ENCODE measurements around the gene LRRC27.

The LRRC27 gene

DNA sequence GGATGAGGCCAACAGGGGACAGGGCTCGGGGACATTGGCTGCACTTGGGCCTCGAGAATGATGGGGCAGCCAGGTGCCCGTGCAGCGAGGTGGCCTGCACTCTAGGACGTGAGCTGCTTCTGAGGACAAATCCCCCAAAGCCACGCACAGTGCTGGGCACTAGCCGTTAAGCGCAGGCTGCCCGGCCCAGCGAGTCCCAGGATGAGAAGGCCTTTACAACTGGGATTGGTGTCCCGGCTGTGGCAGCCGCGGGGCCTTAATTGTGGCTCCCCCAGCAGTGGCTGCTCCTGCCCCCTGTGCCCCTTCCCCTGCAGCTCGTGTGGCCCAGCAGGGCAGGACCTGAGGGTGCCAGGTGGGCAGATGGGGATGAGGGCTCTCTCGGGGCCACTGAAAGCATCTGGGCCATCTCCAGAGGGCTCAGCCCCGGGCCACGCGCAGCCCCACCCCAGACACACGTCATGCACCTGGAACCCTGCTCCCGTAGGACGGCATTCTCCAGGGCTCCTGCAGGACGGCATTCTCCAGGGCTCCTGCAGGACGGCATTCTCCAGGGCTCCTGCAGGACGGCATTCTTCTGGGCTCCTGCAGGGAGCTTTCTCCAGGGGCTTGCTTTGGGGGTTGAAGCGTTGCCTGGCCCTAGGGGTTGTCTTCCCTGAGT, 71.6 kb downstream of the LRRC27 start:
- Histone ChIP-seq H3K36me3 (replicated peaks; ENCODE audit: low read depth, low read length) (no peaks in the 10 kb centered on the region), H3K27me3 (ENCODE audit: low read depth, low read length) (no peaks in the 10 kb centered on the region), H2AFZ (ENCODE audit: low read depth, low read length) (no peak overlapping the region), H3K9me3 (ENCODE audit: insufficient read depth, low read length) (no peaks in the 10 kb centered on the region), H3K9ac (ENCODE audit: low read length) (no peak overlapping the region), H3K4me1 (ENCODE audit: low read length) (no peaks in the 10 kb centered on the region), H4K20me1 (ENCODE audit: insufficient read depth, low read length) (0 out of 2 replicates have a peak, but pooled peaks cover 7% of the 10 kb centered on the region), H3K4me2 (ENCODE audit: low read length) (no peak overlapping the region), H3K79me2 (ENCODE audit: low read length) (peaks cover under 1% of the 10 kb centered on the region; the same call in 1 of the 2 replicates), H3K4me3 (ENCODE audit: low read length) (no peak overlapping the region), H3K27ac (ENCODE audit: low read length) (no peak overlapping the region)
- TF ChIP-seq, protein P1, sequence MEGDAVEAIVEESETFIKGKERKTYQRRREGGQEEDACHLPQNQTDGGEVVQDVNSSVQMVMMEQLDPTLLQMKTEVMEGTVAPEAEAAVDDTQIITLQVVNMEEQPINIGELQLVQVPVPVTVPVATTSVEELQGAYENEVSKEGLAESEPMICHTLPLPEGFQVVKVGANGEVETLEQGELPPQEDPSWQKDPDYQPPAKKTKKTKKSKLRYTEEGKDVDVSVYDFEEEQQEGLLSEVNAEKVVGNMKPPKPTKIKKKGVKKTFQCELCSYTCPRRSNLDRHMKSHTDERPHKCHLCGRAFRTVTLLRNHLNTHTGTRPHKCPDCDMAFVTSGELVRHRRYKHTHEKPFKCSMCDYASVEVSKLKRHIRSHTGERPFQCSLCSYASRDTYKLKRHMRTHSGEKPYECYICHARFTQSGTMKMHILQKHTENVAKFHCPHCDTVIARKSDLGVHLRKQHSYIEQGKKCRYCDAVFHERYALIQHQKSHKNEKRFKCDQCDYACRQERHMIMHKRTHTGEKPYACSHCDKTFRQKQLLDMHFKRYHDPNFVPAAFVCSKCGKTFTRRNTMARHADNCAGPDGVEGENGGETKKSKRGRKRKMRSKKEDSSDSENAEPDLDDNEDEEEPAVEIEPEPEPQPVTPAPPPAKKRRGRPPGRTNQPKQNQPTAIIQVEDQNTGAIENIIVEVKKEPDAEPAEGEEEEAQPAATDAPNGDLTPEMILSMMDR (IDR thresholded peaks at IDR 0.05; ENCODE audit: low read depth, low read length) = no peak
- TF ChIP-seq EZH2phosphoT487 (IDR thresholded peaks at IDR 0.05; ENCODE audit: low read depth) = no peak

DNA sequence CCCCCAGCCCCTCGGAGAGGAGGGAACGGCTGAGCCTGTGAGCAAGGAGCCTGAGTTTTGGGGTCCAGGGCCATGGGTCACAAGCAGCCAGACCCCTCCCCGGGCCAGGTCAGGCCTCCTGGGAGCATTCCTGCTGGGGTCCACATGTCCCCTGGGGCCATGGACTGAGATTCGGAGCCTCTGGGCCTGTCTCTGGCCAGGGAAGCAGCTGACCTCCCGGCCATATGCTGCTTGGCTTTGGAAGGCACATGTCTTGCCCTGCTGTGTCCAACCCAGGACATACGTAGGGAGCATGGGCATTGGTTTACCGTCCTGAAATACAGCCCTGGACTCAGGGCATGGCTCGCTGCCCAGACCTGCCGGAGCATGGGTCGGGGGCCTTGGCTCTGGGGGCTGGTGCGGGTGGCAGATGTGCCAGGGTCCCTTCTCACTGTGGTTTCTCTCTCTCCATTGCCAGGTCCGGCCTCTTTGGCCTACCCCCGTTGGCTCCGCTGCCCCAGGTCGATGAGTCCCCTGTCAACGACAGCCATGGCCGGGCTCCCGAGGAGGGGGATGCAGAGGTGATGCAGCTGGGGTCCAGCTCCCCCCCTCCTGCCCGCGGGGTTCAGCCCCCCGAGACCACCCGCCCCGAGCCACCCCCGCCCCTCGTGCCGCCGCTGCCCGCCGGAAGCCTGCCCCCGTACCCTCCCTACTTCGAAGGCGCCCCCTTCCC, 72.3 kb downstream of the LRRC27 start:
- Histone ChIP-seq H3K4me3 (ENCODE audit: low read length) (no peak overlapping the region), H4K20me1 (ENCODE audit: insufficient read depth, low read length) (0 out of 2 replicates have a peak, but pooled peaks cover 7% of the 10 kb centered on the region), H3K4me1 (ENCODE audit: low read length) (no peaks in the 10 kb centered on the region), H3K27ac (ENCODE audit: low read length) (no peak overlapping the region), H2AFZ (ENCODE audit: low read depth, low read length) (no peak overlapping the region), H3K4me2 (ENCODE audit: low read length) (no peak overlapping the region), H3K27me3 (ENCODE audit: low read depth, low read length) (no peaks in the 10 kb centered on the region), H3K9me3 (ENCODE audit: insufficient read depth, low read length) (no peaks in the 10 kb centered on the region), H3K36me3 (replicated peaks; ENCODE audit: low read depth, low read length) (no peaks in the 10 kb centered on the region), H3K9ac (ENCODE audit: low read length) (no peak overlapping the region), H3K79me2 (ENCODE audit: low read length) (no peaks in the 10 kb centered on the region)
- no peak for TF ChIP-seq EZH2phosphoT487 (IDR thresholded peaks at IDR 0.05; ENCODE audit: low read depth)
- TF ChIP-seq, protein P1 (IDR thresholded peaks at IDR 0.05; ENCODE audit: low read depth, low read length) = no peak

DNA sequence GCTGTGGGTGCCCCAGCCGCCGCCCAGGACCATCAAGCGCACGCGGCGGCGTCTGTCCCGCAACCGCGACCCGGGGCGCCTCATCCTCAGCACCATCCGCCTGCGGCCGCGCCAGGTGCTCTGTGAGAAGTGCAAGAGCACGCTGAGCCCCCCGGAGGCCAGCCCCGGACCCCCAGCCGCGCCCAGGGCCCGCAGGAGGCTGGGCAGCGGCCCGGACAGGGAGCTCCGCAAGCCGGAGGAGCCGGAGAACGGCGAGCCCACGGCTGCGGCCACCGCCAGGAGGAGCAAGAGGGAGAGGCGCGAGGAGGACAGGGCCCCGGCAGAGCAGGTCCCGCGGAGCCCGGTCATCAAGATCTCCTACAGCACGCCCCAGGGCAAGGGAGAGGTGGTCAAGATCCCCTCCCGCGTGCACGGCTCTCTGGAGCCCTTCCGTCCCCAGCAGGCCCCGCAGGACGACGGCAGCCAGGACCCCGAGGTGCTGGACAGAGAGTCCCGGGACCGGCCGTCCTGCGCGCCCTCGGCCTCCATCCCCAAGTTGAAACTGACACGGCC, 73.0 kb downstream of the LRRC27 start:
- H2AFZ ChIP-seq (ENCODE audit: low read depth, low read length) = no peak overlapping the region
- no peaks in the 10 kb centered on the region for H3K27me3 ChIP-seq (ENCODE audit: low read depth, low read length)
- H4K20me1 ChIP-seq (ENCODE audit: insufficient read depth, low read length) = 0 out of 2 replicates have a peak, but pooled peaks cover 7% of the 10 kb centered on the region
- no peak overlapping the region for H3K4me3 ChIP-seq (ENCODE audit: low read length)
- H3K36me3 ChIP-seq (replicated peaks; ENCODE audit: low read depth, low read length) = no peaks in the 10 kb centered on the region
- H3K9me3 ChIP-seq (ENCODE audit: insufficient read depth, low read length) = no peaks in the 10 kb centered on the region
- H3K4me1 ChIP-seq (ENCODE audit: low read length) = no peaks in the 10 kb centered on the region
- TF ChIP-seq EZH2phosphoT487 (IDR thresholded peaks at IDR 0.05; ENCODE audit: low read depth) = no peak
- TF ChIP-seq, protein P1 (IDR thresholded peaks at IDR 0.05; ENCODE audit: low read depth, low read length) = no peak
- H3K4me2 ChIP-seq (ENCODE audit: low read length) = no peak overlapping the region
- H3K79me2 ChIP-seq (ENCODE audit: low read length) = no peaks in the 10 kb centered on the region
- H3K27ac ChIP-seq (ENCODE audit: low read length) = no peak overlapping the region
- no peak overlapping the region for H3K9ac ChIP-seq (ENCODE audit: low read length)

DNA sequence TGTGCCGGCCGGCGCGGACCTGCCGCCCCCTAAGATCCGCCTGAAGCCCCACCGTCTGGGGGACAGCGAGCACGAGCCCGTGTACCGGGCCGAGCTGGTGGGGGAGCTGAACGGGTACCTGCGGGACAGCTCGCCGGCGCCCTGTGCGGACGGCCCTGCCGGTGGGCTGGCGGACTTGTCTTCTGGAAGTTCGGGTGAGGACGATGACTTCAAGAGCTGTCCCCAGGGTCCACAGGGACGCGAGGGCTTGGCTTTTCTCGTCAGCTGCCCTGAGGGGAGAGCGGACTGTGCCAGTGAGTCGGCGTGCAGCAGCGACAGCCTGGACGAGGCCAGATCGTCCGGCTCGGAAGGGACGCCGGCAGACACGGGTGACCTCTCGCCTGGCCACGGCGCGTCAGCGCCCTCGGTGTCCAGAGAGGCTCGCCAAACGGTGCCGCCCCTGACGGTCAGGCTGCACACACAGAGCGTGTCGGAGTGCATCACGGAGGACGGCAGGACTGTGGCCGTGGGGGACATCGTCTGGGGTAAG, 73.5 kb downstream of the LRRC27 start:
- Histone ChIP-seq H3K4me1 (ENCODE audit: low read length) (no peaks in the 10 kb centered on the region), H4K20me1 (ENCODE audit: insufficient read depth, low read length) (0 out of 2 replicates have a peak, but pooled peaks cover 6% of the 10 kb centered on the region), H2AFZ (ENCODE audit: low read depth, low read length) (no peak overlapping the region), H3K79me2 (ENCODE audit: low read length) (no peaks in the 10 kb centered on the region), H3K4me3 (ENCODE audit: low read length) (no peak overlapping the region), H3K36me3 (replicated peaks; ENCODE audit: low read depth, low read length) (no peaks in the 10 kb centered on the region), H3K27me3 (ENCODE audit: low read depth, low read length) (no peaks in the 10 kb centered on the region), H3K9me3 (ENCODE audit: insufficient read depth, low read length) (no peaks in the 10 kb centered on the region), H3K4me2 (ENCODE audit: low read length) (no peak overlapping the region), H3K27ac (ENCODE audit: low read length) (no peak overlapping the region), H3K9ac (ENCODE audit: low read length) (no peak overlapping the region)
- TF ChIP-seq EZH2phosphoT487 (IDR thresholded peaks at IDR 0.05; ENCODE audit: low read depth) = no peak
- TF ChIP-seq, protein P1 (IDR thresholded peaks at IDR 0.05; ENCODE audit: low read depth, low read length) = no peak

Data from OCI-LY3 (cell line).